Astrocyte (in vitro differentiated cells and primary cell): ENCODE results near the gene SLC35B2. TPM values are rescaled to one million over a fixed set of nuclear protein-coding genes. Genes with fewer than 3 reads are reported as not detected.

Experiments used
- DNase-seq: peaks from one replicate; pipeline ENCODE4 v3.0.0-alpha.2; 2010; ENCODE audit warnings: low read depth
- FAIRE-seq: peaks from 2 replicates; lab custom pipeline; 2011; peaks lifted over from hg19 to GRCh38; lab: Jason Lieb, UNC
- H2AFZ ChIP-seq: 2 replicates; pipeline ENCODE4 v1.6.0; 2012; ENCODE audit warnings: low read depth, low read length, inconsistent platforms
- H3K27ac ChIP-seq: 2 replicates; pipeline ENCODE4 v1.5.1; 2011; ENCODE audit warnings: low read depth, low read length, inconsistent platforms
- H3K27me3 ChIP-seq: 2 replicates; pipeline ENCODE4 v1.6.0; 2011; ENCODE audit warnings: low read length, inconsistent platforms; ENCODE audit not compliant: insufficient read depth
- H3K36me3 ChIP-seq: 2 replicates; pipeline ENCODE4 v1.5.1; 2011; ENCODE audit warnings: low read length, inconsistent platforms; ENCODE audit not compliant: insufficient read depth
- H3K4me1 ChIP-seq: 2 replicates; pipeline ENCODE4 v1.5.1; 2011; ENCODE audit warnings: low read length, inconsistent platforms; ENCODE audit not compliant: insufficient read depth
- H3K4me2 ChIP-seq: 2 replicates; pipeline ENCODE4 v1.6.0; 2012; ENCODE audit warnings: low read length, inconsistent platforms
- H3K4me3 ChIP-seq: 2 replicates; pipeline ENCODE4 v1.5.1; 2011; ENCODE audit warnings: low read depth, mild to moderate bottlenecking, low read length, inconsistent platforms; ENCODE audit not compliant: insufficient read depth
- H3K79me2 ChIP-seq: 2 replicates; pipeline ENCODE4 v1.6.0; 2012; ENCODE audit warnings: mild to moderate bottlenecking, low read length, inconsistent platforms; ENCODE audit not compliant: insufficient read depth
- H3K9ac ChIP-seq: 2 replicates; pipeline ENCODE4 v1.6.0; 2012; ENCODE audit warnings: mild to moderate bottlenecking, low read length, inconsistent platforms
- H3K9me3 ChIP-seq: 2 replicates; pipeline ENCODE4 v1.5.1; 2012; ENCODE audit warnings: low read depth, mild to moderate bottlenecking, low read length, inconsistent platforms; ENCODE audit not compliant: insufficient read depth
- H4K20me1 ChIP-seq: 2 replicates; pipeline ENCODE4 v1.6.0; 2012; ENCODE audit warnings: low read length, inconsistent platforms; ENCODE audit not compliant: insufficient read depth
- H3K27ac Mint-ChIP-seq: one replicate; pipeline ENCODE4 v1.8.0; 2021; ENCODE audit warnings: mild to moderate bottlenecking, mixed read lengths; ENCODE audit not compliant: unreplicated experiment
- H3K27me3 Mint-ChIP-seq: one replicate; pipeline ENCODE4 v1.8.0; 2021; ENCODE audit warnings: low read depth, mixed read lengths; ENCODE audit not compliant: unreplicated experiment
- H3K36me3 Mint-ChIP-seq: one replicate; pipeline ENCODE4 v1.8.0; 2021; ENCODE audit warnings: low read depth, mixed read lengths; ENCODE audit not compliant: unreplicated experiment
- H3K4me1 Mint-ChIP-seq: one replicate; pipeline ENCODE4 v1.8.0; 2021; ENCODE audit warnings: low read depth, mixed read lengths; ENCODE audit not compliant: unreplicated experiment
- H3K4me3 Mint-ChIP-seq: one replicate; pipeline ENCODE4 v1.8.0; 2021; ENCODE audit warnings: mild to moderate bottlenecking, moderate library complexity, mixed read lengths; ENCODE audit not compliant: unreplicated experiment
- H3K9me3 Mint-ChIP-seq: one replicate; pipeline ENCODE4 v1.8.0; 2021; ENCODE audit warnings: mild to moderate bottlenecking, mixed read lengths; ENCODE audit not compliant: unreplicated experiment
- EZH2 ChIP-seq: IDR thresholded peaks from 2 replicates; pipeline ENCODE4 v1.6.1; 2012; ENCODE audit warnings: mild to moderate bottlenecking, low read length, inconsistent platforms; ENCODE audit not compliant: insufficient read depth
- total RNA-seq: library from RNA; stranded (reverse); gene quantifications from 2 replicates; pipeline ENCODE4 v1.2.1, GENCODE V29; 2021
- TF ChIP-seq, protein P1 (sequence below): IDR thresholded peaks from 2 replicates; pipeline ENCODE4 v1.5.1; 2011; ENCODE audit warnings: low read depth, mild to moderate bottlenecking, inconsistent platforms, low read length, moderate library complexity; ENCODE audit not compliant: insufficient read depth

The SLC35B2 gene
- total RNA-seq, 1 donor from 2014 or later = 61.8 TPM

- H3K4me1 Mint-ChIP-seq = peaks cover 23% of the 10 kb centered on the region
These were observed 9.0 kb upstream of the SLC35B2 start for GRCh38 chr6:44266347-44266746.

DNA sequence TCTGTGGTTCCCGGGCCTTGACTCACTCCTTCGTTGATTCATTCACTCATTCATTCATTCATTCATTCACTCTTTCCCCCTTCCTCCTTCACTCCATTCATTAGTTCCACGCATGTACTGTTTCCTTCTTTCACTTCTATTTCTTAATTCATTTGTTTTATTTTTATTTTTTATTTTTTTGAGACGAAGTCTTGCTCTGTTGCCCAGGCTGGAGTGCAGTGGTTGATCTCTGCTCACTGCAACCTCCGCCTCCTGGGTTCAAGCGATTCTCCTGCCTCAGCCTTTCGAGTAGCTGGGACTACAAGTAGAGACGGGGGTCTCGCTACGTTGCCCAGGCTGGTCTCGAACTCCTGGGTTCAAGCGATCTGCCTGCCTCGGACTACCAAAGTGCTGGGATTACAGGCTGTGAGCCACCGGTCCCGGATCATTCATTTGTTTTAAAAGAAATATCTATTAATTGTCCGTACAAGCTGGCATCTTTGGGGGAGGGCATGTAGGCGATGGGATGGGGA is 8.4 kb upstream of the SLC35B2 start:
- FAIRE-seq (no peak), DNase-seq (no peak)
- H3K9me3 ChIP-seq = no peaks in the 10 kb centered on the region
- Mint-ChIP-seq H3K36me3 (no peaks in the 10 kb centered on the region), H3K4me3 (peak overlapping the region; percentile 78), H3K9me3 (no peaks in the 10 kb centered on the region), H3K4me1 (peaks cover 23% of the 10 kb centered on the region), H3K27me3 (peaks cover 26% of the 10 kb centered on the region), H3K27ac (peak overlapping the region; percentile 50)
- peaks cover 15% of the 10 kb centered on the region for H3K79me2 ChIP-seq
- no peak overlapping the region for H3K4me3 ChIP-seq
- H3K4me2 ChIP-seq = peak overlapping the region; percentile 93
- peaks cover 34% of the 10 kb centered on the region for H4K20me1 ChIP-seq
- H3K27ac ChIP-seq = no peak overlapping the region
- no peak overlapping the region for H2AFZ ChIP-seq
- TF ChIP-seq EZH2 = no peak
- TF ChIP-seq, protein P1, sequence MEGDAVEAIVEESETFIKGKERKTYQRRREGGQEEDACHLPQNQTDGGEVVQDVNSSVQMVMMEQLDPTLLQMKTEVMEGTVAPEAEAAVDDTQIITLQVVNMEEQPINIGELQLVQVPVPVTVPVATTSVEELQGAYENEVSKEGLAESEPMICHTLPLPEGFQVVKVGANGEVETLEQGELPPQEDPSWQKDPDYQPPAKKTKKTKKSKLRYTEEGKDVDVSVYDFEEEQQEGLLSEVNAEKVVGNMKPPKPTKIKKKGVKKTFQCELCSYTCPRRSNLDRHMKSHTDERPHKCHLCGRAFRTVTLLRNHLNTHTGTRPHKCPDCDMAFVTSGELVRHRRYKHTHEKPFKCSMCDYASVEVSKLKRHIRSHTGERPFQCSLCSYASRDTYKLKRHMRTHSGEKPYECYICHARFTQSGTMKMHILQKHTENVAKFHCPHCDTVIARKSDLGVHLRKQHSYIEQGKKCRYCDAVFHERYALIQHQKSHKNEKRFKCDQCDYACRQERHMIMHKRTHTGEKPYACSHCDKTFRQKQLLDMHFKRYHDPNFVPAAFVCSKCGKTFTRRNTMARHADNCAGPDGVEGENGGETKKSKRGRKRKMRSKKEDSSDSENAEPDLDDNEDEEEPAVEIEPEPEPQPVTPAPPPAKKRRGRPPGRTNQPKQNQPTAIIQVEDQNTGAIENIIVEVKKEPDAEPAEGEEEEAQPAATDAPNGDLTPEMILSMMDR = no peak
- H3K4me1 ChIP-seq = peaks cover 20% of the 10 kb centered on the region
- no peaks in the 10 kb centered on the region for H3K36me3 ChIP-seq
- H3K27me3 ChIP-seq = peaks cover 21% of the 10 kb centered on the region
- H3K9ac ChIP-seq = no peak overlapping the region

More at GRCh38 chr6:44266347-44266746, 9.0 kb upstream of the SLC35B2 start:
- peaks cover 15% of the 10 kb centered on the region for H3K79me2 ChIP-seq
- Mint-ChIP-seq H3K27me3 (peaks cover 28% of the 10 kb centered on the region), H3K9me3 (no peaks in the 10 kb centered on the region), H3K27ac (peak overlapping the region; percentile 50), H3K36me3 (no peaks in the 10 kb centered on the region), H3K4me3 (peak overlapping the region; percentile 78)
- H3K9me3 ChIP-seq = no peaks in the 10 kb centered on the region
- H3K27ac ChIP-seq = no peak overlapping the region
- TF ChIP-seq, protein P1 = no peak
- no peak for TF ChIP-seq EZH2
- no peak overlapping the region for H2AFZ ChIP-seq
- no peak for FAIRE-seq
- no peak for DNase-seq
- peaks cover 20% of the 10 kb centered on the region for H3K4me1 ChIP-seq
- H3K4me2 ChIP-seq = no peak overlapping the region
- H3K27me3 ChIP-seq = peaks cover 25% of the 10 kb centered on the region
- H3K36me3 ChIP-seq = no peaks in the 10 kb centered on the region
- no peak overlapping the region for H3K4me3 ChIP-seq
- H3K9ac ChIP-seq = no peak overlapping the region
- peaks cover 34% of the 10 kb centered on the region for H4K20me1 ChIP-seq

- no peaks in the 10 kb centered on the region for H3K36me3 ChIP-seq
- TF ChIP-seq, protein P1 = no peak
- TF ChIP-seq EZH2 = no peak
- no peaks in the 10 kb centered on the region for H3K36me3 Mint-ChIP-seq
- no peaks in the 10 kb centered on the region for H3K9me3 Mint-ChIP-seq
- FAIRE-seq (no peak), DNase-seq (peak; percentile 83)
- peaks cover 21% of the 10 kb centered on the region for H3K27me3 ChIP-seq
- H3K27ac ChIP-seq = peak within 1 kb of the TSS; percentile 64
- H3K4me3 Mint-ChIP-seq = peak within 1 kb of the TSS; percentile 95
- H2AFZ ChIP-seq = peak within 1 kb of the TSS; percentile 87
- peak within 1 kb of the TSS; percentile 83 for H3K9ac ChIP-seq
- peak within 1 kb of the TSS; percentile 71 for H3K4me3 ChIP-seq
- H3K9me3 ChIP-seq = no peaks in the 10 kb centered on the region
- peaks cover 15% of the 10 kb centered on the region for H3K79me2 ChIP-seq
- peak within 1 kb of the TSS; percentile 93 for H3K4me2 ChIP-seq
- peak within 1 kb of the TSS; percentile 93 for H3K27ac Mint-ChIP-seq
- peaks cover 26% of the 10 kb centered on the region for H3K27me3 Mint-ChIP-seq
- peaks cover 23% of the 10 kb centered on the region for H3K4me1 Mint-ChIP-seq
- peaks cover 20% of the 10 kb centered on the region for H3K4me1 ChIP-seq
- H4K20me1 ChIP-seq = peaks cover 34% of the 10 kb centered on the region
These were observed 7.8 kb upstream of the SLC35B2 start, which contains the start of gene NFKBIE for GRCh38 chr6:44265007-44265721. Gene NFKBIE, minus strand, starts transcription at chr6:44265551. Its CDS starts 205 bp downstream, at chr6:44265346.
